ENCODE measurements around the gene ROBO2.

Gene ROBO2

DNA sequence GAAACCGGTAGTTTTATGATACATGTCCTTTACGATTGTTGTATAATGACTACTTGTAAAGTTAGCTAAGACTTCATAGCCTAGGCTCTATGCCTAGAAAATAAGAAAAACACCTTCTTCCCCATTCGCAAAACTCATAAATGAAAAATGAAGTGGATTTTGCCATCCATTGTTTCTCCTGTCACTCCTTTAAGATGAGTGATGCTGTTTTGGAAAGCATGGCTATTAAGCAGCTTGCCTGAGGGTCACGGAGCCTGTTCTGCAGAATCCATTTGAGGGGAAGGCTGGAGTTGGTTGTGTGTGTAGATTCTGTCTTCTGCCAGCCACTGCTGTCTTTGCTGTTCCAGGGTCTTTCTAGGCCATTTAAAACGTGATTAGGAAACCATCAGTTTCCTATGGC is 31.5 kb downstream of the ROBO2 start:
- H3K4me1 ChIP-seq = peaks cover 14% of the 10 kb centered on the region
- TF ChIP-seq, protein P1, sequence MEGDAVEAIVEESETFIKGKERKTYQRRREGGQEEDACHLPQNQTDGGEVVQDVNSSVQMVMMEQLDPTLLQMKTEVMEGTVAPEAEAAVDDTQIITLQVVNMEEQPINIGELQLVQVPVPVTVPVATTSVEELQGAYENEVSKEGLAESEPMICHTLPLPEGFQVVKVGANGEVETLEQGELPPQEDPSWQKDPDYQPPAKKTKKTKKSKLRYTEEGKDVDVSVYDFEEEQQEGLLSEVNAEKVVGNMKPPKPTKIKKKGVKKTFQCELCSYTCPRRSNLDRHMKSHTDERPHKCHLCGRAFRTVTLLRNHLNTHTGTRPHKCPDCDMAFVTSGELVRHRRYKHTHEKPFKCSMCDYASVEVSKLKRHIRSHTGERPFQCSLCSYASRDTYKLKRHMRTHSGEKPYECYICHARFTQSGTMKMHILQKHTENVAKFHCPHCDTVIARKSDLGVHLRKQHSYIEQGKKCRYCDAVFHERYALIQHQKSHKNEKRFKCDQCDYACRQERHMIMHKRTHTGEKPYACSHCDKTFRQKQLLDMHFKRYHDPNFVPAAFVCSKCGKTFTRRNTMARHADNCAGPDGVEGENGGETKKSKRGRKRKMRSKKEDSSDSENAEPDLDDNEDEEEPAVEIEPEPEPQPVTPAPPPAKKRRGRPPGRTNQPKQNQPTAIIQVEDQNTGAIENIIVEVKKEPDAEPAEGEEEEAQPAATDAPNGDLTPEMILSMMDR (IDR thresholded peaks at IDR 0.05; ENCODE audit: low read depth, low read length) = no peak

DNA sequence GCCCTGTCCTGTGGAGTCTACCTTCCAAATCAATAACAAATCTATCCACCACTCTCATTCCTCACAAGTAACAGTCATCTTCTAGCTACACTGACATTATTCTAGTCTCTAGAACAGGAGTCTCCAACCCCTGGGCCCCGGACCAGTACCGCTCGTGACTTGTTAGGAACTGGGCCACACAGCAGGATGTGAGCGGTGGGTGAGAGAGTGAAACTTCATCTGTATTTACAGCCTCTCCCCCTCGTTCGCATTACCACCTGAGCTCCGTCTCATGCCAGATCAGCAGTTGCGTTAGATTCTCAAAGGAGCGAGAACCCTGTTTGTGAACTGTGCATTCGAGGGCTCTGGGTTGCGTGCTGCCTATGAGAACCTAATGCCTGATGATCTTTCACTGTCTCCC is 31.9 kb downstream of the ROBO2 start:
- Histone ChIP-seq H3K4me3 (ENCODE audit: low read depth, low read length) (no peak overlapping the region), H3K27me3 (no peaks in the 10 kb centered on the region), H3K4me1 (peaks cover 12% of the 10 kb centered on the region), H3K36me3 (no peaks in the 10 kb centered on the region), H3K9me3 (no peaks in the 10 kb centered on the region)
- TF ChIP-seq, protein P1 (IDR thresholded peaks at IDR 0.05; ENCODE audit: low read depth, low read length) = no peak
- no peak for DNase-seq

More for the DNA sequence above, 31.5 kb downstream of the ROBO2 start:
- Histone ChIP-seq H3K27me3 (no peaks in the 10 kb centered on the region), H3K36me3 (no peaks in the 10 kb centered on the region), H3K9me3 (no peaks in the 10 kb centered on the region), H3K4me3 (ENCODE audit: low read depth, low read length) (no peak overlapping the region)
- peak; percentile 22 for DNase-seq

DNA sequence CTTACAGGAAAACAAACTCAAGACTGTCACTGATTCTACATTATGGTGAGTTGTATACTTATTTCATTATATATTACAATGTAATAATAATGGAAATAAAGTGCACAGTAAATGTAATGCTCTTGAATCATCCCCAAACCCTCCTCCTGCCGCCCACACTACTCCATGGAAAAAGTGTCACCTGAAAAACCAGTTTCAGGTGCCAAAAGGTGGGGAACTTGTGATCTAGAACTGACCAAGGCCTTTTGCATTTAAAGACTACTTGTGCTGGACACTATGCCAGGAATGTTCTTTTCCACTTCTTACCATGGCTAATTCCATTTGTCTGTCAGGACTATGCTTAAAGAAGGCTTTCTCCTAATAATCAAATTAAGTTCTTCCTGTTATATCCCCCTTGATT is 32.3 kb downstream of the ROBO2 start:
- Histone ChIP-seq H3K4me1 (peaks cover 12% of the 10 kb centered on the region), H3K4me3 (ENCODE audit: low read depth, low read length) (no peak overlapping the region)
- no peak for DNase-seq

DNA sequence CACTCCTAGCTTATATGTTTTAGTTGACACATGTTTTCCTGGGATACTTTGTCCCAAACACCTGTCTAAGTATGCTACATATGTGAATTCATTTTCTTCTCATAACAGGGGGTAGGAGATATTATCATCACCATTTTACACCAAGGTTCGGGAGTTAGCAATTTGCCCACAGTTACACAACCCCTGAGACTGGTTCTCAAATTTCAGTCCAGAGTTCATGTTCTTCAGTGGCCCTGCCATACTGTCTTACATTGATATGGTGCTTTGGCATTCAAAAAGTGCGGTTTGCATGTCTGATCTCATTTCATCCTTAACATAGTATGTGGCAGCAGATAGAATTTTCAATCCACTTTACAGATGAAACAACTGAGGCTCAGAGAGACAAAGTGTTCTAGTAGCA is 38.4 kb downstream of the ROBO2 start:
- H3K9me3 ChIP-seq = no peaks in the 10 kb centered on the region
- peaks cover 24% of the 10 kb centered on the region for H3K4me1 ChIP-seq
- H3K36me3 ChIP-seq = no peaks in the 10 kb centered on the region
- no peak for DNase-seq
- H3K4me3 ChIP-seq (ENCODE audit: low read depth, low read length) = no peak overlapping the region
- TF ChIP-seq, protein P1 (IDR thresholded peaks at IDR 0.05; ENCODE audit: low read depth, low read length) = no peak
- no peaks in the 10 kb centered on the region for H3K27me3 ChIP-seq

More for the DNA sequence above, 32.3 kb downstream of the ROBO2 start:
- Histone ChIP-seq H3K27me3 (no peaks in the 10 kb centered on the region), H3K36me3 (no peaks in the 10 kb centered on the region), H3K9me3 (no peaks in the 10 kb centered on the region)
- TF ChIP-seq, protein P1 (IDR thresholded peaks at IDR 0.05; ENCODE audit: low read depth, low read length) = no peak

DNA sequence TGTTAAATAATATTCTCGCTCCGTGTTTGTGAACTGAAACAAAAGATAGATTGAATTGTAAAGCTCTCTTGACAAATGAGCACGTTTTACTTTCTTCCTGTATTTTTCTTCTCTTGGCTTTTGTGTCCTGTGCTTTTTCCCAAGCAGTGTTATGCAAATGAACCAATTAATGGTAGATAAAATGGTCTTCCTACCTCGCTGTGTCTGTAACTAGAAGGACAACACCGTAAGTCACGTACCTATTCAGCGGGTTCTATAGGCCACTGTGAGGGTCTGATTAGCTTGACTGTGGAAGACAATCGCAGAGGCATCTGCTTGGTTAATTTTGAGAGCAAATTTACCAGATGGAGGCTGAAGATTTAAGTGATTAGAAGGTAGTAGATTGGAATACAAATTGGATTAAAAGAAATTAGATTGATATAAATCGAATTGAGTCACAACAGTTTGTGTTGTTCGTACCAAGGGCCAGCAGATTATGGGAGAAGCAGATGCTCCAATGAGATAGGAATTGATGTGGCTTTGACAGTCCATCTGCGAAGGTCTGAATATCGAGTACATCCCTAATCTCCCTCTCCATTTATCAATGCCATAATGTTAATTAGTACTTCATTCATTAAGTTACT is 40.2 kb downstream of the ROBO2 start:
- Histone ChIP-seq H3K4me3 (ENCODE audit: low read depth, low read length) (peak overlapping the region; percentile 26), H3K9me3 (no peaks in the 10 kb centered on the region), H3K27me3 (no peaks in the 10 kb centered on the region), H3K36me3 (no peaks in the 10 kb centered on the region), H3K4me1 (peaks cover 30% of the 10 kb centered on the region)
- TF ChIP-seq, protein P1 (IDR thresholded peaks at IDR 0.05; ENCODE audit: low read depth, low read length) = no peak
- no peak for DNase-seq

DNA sequence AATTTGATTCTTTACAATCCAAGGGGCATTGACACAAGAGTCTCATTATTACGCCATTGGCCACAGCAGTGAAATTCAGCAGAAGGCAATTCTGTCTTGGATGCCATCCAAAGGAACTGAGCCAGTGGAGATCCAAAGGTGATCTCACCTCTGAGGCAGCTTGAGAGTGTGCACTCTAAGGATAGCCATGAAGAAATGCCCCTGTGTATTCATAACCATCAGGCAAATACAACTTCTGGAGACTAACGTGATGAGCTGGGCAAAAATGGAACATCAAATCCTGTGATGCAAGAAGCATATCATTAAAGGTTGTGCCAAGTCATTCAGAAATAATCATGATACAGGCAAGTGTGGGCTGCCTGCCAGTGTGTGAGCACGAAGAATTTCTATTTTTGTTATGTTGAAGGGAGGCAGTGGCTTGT is 41.4 kb downstream of the ROBO2 start:
- Histone ChIP-seq H3K4me3 (ENCODE audit: low read depth, low read length) (no peak overlapping the region), H3K9me3 (no peaks in the 10 kb centered on the region), H3K27me3 (no peaks in the 10 kb centered on the region), H3K4me1 (peaks cover 33% of the 10 kb centered on the region), H3K36me3 (no peaks in the 10 kb centered on the region)
- TF ChIP-seq, protein P1 (IDR thresholded peaks at IDR 0.05; ENCODE audit: low read depth, low read length) = no peak
- DNase-seq = no peak
